ENCODE results near the gene PCDHGA9. TPM values are rescaled to one million over a fixed set of nuclear protein-coding genes. Genes with fewer than 3 reads are reported as not detected.
A peak's percentile ranks its signal among the peaks of the same experiment; 100 is the strongest.
"Not testable (repeated sequence)": the region's sequence is repeated elsewhere in the genome, so short reads cannot be mapped to it uniquely, and the experiment has no call there.

The PCDHGA9 gene
- total RNA-seq, 2 donors from 2014 or later = 0.71 to 0.92 TPM

DNA sequence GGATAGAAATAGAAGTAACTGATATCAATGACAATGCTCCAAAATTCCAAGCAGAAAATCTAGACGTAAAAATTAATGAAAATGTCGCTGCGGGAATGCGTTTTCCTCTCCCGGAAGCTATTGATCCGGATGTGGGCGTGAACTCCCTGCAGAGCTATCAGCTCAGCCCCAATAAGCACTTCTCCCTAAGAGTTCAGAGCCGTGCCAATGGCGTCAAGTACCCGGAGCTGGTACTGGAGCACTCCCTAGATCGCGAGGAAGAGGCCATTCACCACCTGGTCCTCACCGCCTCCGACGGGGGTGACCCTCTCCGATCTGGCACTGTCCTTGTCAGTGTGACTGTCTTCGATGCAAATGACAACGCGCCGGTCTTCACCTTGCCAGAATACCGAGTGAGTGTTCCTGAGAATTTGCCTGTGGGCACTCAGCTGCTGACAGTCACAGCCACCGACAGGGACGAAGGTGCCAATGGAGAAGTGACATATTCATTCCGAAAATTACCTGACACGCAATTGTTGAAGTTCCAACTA lies 11.0 kb downstream of the PCDHGA9 start:
- Mint-ChIP-seq H3K4me1 (ENCODE audit: low read depth in 2 of 2) (peaks cover 30 to 43% of the 10 kb centered on the region in 2 donors), H3K27me3 (peaks cover 28 to 62% of the 10 kb centered on the region in 2 donors), H3K4me3 (peak overlapping the region; percentile 92), H3K27ac (peak overlapping the region; percentile 34 to 58), H3K36me3 (peaks cover 40% of the 10 kb centered on the region), H3K9me3 (peaks cover 5% of the 10 kb centered on the region)
- no peak for ATAC-seq
- no peak for DNase-seq (ENCODE audit: low spot score)

DNA sequence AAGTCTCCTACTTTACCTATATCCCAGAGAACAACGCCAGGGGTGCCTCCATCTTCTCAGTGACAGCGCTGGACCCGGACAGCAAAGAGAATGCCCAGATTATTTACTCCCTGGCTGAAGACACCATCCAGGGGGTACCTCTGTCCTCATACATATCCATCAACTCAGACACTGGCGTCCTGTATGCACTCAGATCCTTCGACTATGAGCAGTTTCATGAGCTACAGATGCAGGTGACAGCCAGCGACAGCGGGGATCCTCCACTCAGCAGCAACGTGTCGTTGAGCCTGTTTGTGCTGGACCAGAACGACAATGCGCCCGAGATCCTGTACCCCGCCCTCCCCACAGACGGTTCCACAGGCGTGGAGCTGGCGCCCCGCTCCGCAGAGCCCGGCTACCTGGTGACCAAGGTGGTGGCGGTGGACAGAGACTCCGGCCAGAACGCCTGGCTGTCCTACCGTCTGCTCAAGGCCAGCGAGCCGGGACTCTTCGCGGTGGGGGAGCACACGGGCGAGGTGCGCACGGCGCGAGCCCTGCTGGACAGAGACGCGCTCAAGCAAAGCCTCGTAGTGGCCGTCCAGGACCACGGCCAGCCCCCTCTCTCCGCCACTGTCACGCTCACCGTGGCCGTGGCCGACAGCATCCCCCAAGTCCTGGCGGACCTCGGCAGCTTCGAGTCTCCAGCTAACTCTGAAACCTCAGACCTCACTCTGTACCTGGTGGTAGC lies 12.1 kb downstream of the PCDHGA9 start:
- H3K27me3 Mint-ChIP-seq = peaks cover 27 to 60% of the 10 kb centered on the region in 2 donors
- not testable (repeated sequence) for DNase-seq (ENCODE audit: low spot score); ATAC-seq; H3K27ac Mint-ChIP-seq; H3K9me3 Mint-ChIP-seq
- H3K36me3 Mint-ChIP-seq = peaks cover 36% of the 10 kb centered on the region
- peaks cover 24 to 45% of the 10 kb centered on the region in 2 donors for H3K4me1 Mint-ChIP-seq (ENCODE audit: low read depth in 2 of 2)
- peak overlapping the region; percentile 62 for H3K4me3 Mint-ChIP-seq

DNA sequence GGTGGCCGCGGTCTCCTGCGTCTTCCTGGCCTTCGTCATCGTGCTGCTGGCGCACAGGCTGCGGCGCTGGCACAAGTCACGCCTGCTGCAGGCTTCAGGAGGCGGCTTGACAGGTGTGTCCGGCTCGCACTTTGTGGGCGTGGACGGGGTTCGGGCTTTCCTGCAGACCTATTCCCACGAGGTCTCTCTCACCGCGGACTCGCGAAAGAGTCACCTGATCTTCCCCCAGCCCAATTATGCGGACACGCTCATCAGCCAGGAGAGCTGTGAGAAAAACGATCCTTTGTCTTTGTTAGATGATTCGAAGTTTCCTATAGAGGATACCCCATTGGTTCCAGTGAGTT lies 12.7 kb downstream of the PCDHGA9 start:
- H3K4me3 Mint-ChIP-seq = peak overlapping the region; percentile 62
- H3K36me3 Mint-ChIP-seq = peaks cover 33% of the 10 kb centered on the region
- H3K9me3 Mint-ChIP-seq; DNase-seq (ENCODE audit: low spot score); H3K27ac Mint-ChIP-seq; ATAC-seq: not testable (repeated sequence)
- H3K27me3 Mint-ChIP-seq = peaks cover 25 to 60% of the 10 kb centered on the region in 2 donors
- H3K4me1 Mint-ChIP-seq (ENCODE audit: low read depth in 2 of 2) = peaks cover 22 to 42% of the 10 kb centered on the region in 2 donors

DNA sequence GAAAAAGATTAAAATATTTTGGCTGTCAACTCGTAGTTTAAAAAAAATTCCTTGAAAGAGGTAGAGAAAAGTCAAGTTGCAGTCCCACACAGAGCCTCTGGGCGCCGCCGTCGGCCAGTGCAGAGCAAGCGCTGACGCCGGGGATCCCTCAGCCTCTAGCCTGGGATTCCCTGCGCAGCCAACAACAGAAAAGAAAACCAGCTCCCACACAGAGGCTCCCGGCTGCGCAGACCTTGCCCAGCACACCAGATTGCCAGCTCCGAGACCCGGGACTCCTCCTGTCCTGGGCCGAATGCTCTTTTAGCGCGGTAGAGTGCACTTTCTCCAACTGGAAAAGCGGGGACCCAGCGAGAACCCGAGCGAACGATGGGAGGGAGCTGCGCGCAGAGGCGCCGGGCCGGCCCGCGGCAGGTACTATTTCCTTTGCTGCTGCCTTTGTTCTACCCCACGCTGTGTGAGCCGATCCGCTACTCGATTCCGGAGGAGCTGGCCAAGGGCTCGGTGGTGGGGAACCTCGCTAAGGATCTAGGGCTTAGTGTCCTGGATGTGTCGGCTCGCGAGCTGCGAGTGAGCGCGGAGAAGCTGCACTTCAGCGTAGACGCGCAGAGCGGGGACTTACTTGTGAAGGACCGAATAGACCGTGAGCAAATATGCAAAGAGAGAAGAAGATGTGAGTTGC lies 15.1 kb downstream of the PCDHGA9 start, which contains the start of gene PCDHGB7:
TSS of gene PCDHGB7 (plus strand) at position 184 of the 679 bp plus-strand sequence. CDS start at position 367, 183 bp downstream.
- H3K9me3 Mint-ChIP-seq = not testable (repeated sequence)
- peak within 1 kb of the TSS; percentile 76 for H3K4me3 Mint-ChIP-seq
- peaks cover 20 to 51% of the 10 kb centered on the region in 2 donors for H3K4me1 Mint-ChIP-seq (ENCODE audit: low read depth in 2 of 2)
- H3K27ac Mint-ChIP-seq = peak within 1 kb of the TSS in 1 of 2 donors; percentile 18
- ATAC-seq (peak; percentile 82 to 92), DNase-seq (ENCODE audit: low spot score) (peak; percentile 76)
- H3K36me3 Mint-ChIP-seq = peaks cover 30% of the 10 kb centered on the region
- peaks cover 35 to 78% of the 10 kb centered on the region in 2 donors for H3K27me3 Mint-ChIP-seq

DNA sequence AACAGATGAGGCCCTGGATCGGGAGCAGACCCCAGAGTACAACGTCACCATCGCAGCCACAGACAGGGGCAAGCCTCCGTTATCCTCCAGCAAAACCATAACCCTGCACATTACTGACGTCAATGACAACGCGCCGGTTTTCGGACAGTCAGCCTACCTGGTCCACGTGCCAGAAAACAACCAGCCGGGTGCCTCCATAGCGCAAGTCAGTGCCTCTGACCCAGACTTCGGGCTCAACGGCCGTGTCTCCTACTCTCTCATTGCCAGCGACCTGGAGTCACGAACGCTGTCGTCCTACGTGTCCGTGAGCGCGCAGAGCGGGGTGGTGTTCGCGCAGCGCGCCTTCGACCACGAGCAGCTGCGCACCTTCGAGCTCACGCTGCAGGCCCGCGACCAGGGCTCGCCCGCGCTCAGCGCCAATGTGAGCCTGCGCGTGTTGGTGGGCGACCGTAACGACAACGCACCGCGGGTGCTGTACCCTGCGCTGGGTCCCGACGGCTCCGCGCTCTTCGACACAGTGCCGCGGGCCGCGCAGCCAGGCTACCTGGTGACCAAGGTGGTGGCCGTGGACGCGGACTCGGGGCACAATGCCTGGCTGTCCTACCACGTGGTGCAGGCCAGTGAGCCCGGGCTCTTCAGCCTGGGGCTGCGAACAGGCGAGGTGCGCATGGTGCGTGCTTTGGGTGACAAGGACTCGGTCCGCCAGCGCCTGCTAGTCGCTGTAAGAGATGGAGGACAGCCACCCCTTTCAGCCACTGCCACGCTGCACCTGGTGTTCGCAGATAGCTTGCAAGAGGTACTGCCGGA lies 16.7 kb downstream of the PCDHGA9 start:
- Mint-ChIP-seq H3K9me3 (peaks cover 7% of the 10 kb centered on the region), H3K36me3 (peaks cover 23% of the 10 kb centered on the region), H3K27ac (no peak overlapping the region), H3K27me3 (peaks cover 33 to 70% of the 10 kb centered on the region in 2 donors), H3K4me1 (ENCODE audit: low read depth in 2 of 2) (peaks cover 10 to 34% of the 10 kb centered on the region in 2 donors), H3K4me3 (no peak overlapping the region)
- DNase-seq (ENCODE audit: low spot score) (no peak), ATAC-seq (no peak)

DNA sequence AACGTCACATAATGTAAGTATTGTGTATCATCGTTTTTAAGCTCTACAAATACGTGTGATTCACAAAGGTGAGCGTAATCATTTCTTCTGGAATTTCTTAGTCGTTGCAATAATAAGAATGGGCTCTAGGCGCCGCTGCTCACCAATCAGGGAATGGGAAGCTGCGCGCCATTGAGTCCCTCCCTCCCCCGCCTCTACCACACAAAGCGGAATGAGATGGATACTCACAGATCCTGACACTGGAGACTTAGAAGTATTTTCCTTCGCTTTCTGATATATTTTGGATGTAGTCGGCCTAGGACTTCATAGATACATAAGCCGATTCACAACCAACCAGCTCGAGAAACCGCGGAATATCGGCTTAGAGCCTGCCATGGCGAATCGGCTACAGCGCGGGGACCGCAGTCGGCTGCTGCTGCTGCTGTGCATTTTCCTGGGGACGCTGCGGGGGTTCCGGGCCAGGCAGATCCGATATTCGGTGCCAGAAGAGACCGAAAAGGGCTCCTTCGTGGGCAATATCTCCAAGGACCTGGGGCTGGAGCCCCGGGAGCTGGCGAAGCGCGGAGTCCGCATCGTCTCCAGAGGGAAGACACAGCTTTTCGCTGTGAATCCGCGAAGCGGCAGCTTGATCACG lies 18.4 kb downstream of the PCDHGA9 start, which contains the start of gene PCDHGA11:
TSS of gene PCDHGA11 (plus strand) at position 197 of the 634 bp plus-strand sequence. CDS start at position 374, 177 bp downstream.
- peaks cover 7% of the 10 kb centered on the region for H3K9me3 Mint-ChIP-seq
- peaks cover 20% of the 10 kb centered on the region for H3K36me3 Mint-ChIP-seq
- H3K27me3 Mint-ChIP-seq = peaks cover 36 to 66% of the 10 kb centered on the region in 2 donors
- H3K27ac Mint-ChIP-seq = no peak within 1 kb of the TSS
- H3K4me1 Mint-ChIP-seq (ENCODE audit: low read depth in 2 of 2) = peaks cover 6 to 23% of the 10 kb centered on the region in 2 donors
- peak; percentile 50 to 62 for ATAC-seq
- peak within 1 kb of the TSS; percentile 79 for H3K4me3 Mint-ChIP-seq
- DNase-seq (ENCODE audit: low spot score) = no peak

DNA sequence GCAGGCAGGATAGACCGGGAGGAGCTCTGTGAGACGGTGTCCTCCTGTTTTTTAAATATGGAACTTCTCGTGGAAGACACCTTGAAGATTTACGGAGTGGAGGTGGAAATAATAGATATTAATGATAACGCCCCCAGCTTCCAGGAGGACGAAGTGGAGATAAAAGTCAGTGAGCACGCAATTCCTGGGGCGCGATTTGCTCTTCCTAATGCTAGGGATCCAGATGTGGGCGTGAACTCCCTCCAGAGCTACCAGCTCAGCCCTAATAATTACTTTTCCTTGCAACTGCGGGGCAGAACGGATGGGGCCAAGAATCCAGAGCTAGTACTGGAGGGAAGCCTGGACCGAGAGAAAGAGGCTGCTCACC lies 18.9 kb downstream of the PCDHGA9 start:
- ATAC-seq = no peak
- H3K4me3 Mint-ChIP-seq = peak overlapping the region; percentile 79
- peaks cover 7% of the 10 kb centered on the region for H3K9me3 Mint-ChIP-seq
- peaks cover 6 to 23% of the 10 kb centered on the region in 2 donors for H3K4me1 Mint-ChIP-seq (ENCODE audit: low read depth in 2 of 2)
- peaks cover 36 to 61% of the 10 kb centered on the region in 2 donors for H3K27me3 Mint-ChIP-seq
- peaks cover 20% of the 10 kb centered on the region for H3K36me3 Mint-ChIP-seq
- DNase-seq (ENCODE audit: low spot score) = no peak
- H3K27ac Mint-ChIP-seq = no peak overlapping the region

DNA sequence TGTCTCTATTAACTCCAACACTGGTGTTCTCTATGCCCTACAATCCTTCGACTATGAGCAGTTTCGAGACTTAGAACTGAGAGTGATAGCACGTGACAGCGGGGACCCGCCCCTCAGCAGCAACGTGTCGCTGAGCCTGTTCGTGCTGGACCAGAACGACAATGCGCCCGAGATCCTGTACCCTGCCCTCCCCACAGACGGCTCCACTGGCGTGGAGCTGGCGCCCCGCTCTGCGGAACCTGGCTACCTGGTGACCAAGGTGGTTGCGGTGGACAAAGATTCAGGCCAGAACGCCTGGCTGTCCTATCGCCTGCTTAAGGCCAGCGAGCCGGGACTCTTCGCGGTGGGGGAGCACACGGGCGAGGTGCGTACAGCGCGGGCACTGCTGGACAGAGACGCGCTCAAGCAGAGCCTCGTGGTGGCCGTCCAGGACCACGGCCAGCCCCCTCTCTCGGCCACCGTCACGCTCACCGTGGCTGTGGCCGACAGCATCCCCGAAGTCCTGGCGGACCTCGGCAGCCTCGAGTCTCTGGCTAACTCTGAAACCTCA lies 20.2 kb downstream of the PCDHGA9 start:
- Mint-ChIP-seq H3K36me3 (peaks cover 18% of the 10 kb centered on the region), H3K9me3 (peaks cover 7% of the 10 kb centered on the region), H3K27me3 (peaks cover 38 to 58% of the 10 kb centered on the region in 2 donors)

DNA sequence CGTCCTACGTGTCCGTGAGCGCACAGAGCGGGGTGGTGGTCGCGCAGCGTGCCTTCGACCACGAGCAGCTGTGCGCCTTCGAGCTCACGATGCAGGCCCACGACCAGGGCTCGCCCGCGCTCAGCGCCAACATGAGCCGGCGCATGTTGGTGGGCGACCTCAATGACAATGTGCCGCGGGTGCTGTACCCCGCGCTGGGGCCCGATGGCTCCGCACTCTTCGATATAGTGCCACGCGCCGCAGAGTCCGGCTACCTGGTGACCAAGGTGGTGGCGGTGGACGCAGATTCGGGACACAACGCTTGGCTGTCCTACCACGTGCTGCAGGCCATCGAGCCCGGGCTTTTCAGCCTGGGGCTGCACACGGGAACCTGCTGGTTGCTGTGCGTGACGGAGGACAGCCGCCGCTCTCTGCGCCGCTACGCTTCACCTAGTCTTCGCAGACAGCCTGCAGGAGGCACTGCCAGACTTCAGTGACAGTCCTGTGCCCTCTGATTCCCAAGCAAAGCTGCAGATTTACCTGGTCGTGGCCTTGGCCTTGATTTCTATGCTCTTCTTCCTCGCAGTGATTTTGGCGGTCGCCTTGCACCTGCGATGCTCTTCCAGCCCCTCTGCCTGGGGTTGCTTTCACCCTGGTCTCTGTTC lies 25.3 kb downstream of the PCDHGA9 start:
- DNase-seq (ENCODE audit: low spot score) (no peak), ATAC-seq (peak in 1 of 2 donors; percentile 31)
- Mint-ChIP-seq H3K36me3 (peaks cover 29% of the 10 kb centered on the region), H3K4me1 (ENCODE audit: low read depth in 2 of 2) (peaks cover 7 to 14% of the 10 kb centered on the region in 2 donors), H3K27me3 (peaks cover 38 to 48% of the 10 kb centered on the region in 2 donors), H3K27ac (no peak overlapping the region), H3K9me3 (no peaks in the 10 kb centered on the region), H3K4me3 (no peak overlapping the region)

More for the DNA sequence above, 20.2 kb downstream of the PCDHGA9 start:
- DNase-seq (ENCODE audit: low spot score) = no peak
- Mint-ChIP-seq H3K27ac (no peak overlapping the region), H3K4me3 (peak overlapping the region; percentile 18), H3K4me1 (ENCODE audit: low read depth in 2 of 2) (peaks cover 5 to 21% of the 10 kb centered on the region in 2 donors)
- ATAC-seq = no peak

DNA sequence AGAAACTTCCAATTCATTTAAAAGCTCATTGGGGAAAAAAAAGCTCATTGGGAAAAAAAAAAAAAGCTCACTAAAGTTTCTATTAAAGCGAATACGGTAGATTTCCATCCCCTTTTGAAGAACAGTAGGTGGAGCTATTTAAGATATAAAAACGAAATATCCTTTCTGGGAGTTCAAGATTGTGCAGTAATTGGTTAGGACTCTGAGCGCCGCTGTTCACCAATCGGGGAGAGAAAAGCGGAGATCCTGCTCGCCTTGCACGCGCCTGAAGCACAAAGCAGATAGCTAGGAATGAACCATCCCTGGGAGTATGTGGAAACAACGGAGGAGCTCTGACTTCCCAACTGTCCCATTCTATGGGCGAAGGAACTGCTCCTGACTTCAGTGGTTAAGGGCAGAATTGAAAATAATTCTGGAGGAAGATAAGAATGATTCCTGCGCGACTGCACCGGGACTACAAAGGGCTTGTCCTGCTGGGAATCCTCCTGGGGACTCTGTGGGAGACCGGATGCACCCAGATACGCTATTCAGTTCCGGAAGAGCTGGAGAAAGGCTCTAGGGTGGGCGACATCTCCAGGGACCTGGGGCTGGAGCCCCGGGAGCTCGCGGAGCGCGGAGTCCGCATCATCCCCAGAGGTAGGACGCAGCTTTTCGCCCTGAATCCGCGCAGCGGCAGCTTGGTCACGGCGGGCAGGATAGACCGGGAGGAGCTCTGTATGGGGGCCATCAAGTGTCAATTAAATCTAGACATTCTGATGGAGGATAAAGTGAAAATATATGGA lies 27.9 kb downstream of the PCDHGA9 start, which contains the start of gene PCDHGA12:
TSS of gene PCDHGA12 (plus strand) at position 176 of the 782 bp plus-strand sequence. CDS start at position 429, 253 bp downstream.
- Mint-ChIP-seq H3K27me3 (peaks cover 43% of the 10 kb centered on the region in 2 donors), H3K27ac (peak within 1 kb of the TSS; percentile 22 to 61), H3K9me3 (peaks cover 2% of the 10 kb centered on the region), H3K4me3 (peak within 1 kb of the TSS; percentile 90), H3K36me3 (peaks cover 27% of the 10 kb centered on the region), H3K4me1 (ENCODE audit: low read depth in 2 of 2) (peaks cover 7 to 14% of the 10 kb centered on the region in 2 donors)
- ATAC-seq (peak in 1 of 2 donors; percentile 66), DNase-seq (ENCODE audit: low spot score) (no peak)

DNA sequence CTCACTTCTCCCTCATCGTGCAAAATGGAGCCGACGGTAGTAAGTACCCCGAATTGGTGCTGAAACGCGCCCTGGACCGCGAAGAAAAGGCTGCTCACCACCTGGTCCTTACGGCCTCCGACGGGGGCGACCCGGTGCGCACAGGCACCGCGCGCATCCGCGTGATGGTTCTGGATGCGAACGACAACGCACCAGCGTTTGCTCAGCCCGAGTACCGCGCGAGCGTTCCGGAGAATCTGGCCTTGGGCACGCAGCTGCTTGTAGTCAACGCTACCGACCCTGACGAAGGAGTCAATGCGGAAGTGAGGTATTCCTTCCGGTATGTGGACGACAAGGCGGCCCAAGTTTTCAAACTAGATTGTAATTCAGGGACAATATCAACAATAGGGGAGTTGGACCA lies 28.7 kb downstream of the PCDHGA9 start:
- H3K4me1 Mint-ChIP-seq (ENCODE audit: low read depth in 2 of 2) = peaks cover 7 to 14% of the 10 kb centered on the region in 2 donors
- H3K36me3 Mint-ChIP-seq = peaks cover 27% of the 10 kb centered on the region
- H3K9me3 Mint-ChIP-seq = peaks cover 2% of the 10 kb centered on the region
- peak overlapping the region in 1 of 2 donors; percentile 22 for H3K27ac Mint-ChIP-seq
- peaks cover 43% of the 10 kb centered on the region in 2 donors for H3K27me3 Mint-ChIP-seq
- peak overlapping the region; percentile 90 for H3K4me3 Mint-ChIP-seq
- DNase-seq (ENCODE audit: low spot score) (no peak), ATAC-seq (peak in 1 of 2 donors; percentile 48)

Measured in natural killer cell treated with Interleukin-12 subunit alpha and Interleukin-12 subunit beta and Interleukin-15 and Interleukin-18, amount 100 ng/mL, for 72 hours (primary cell).